ENCODE data around the gene MTHFD2L.

The MTHFD2L gene

GRCh38 chr4:74305000-74305399, 147.1 kb downstream of the MTHFD2L start:
- DNase-seq (ENCODE audit: low read depth in 2 of 2): no peak

GRCh38 chr4:74307170-74307569, 149.3 kb downstream of the MTHFD2L start:
- DNase-seq (ENCODE audit: low read depth in 2 of 2): no peak

GRCh38 chr4:74308215-74308614, 150.3 kb downstream of the MTHFD2L start, which contains the start of gene EPGN:
EPGN (plus strand) TSS chr4:74308470; CDS start chr4:74308534, 64 bp downstream.
- DNase-seq (ENCODE audit: low read depth in 2 of 2): no peak

- DNase-seq (ENCODE audit: low read depth in 2 of 2): no peak
Observed at GRCh38 chr4:74309223-74309622, 151.3 kb downstream of the MTHFD2L start.

- no peak for DNase-seq (ENCODE audit: low read depth in 2 of 2)
Observed at GRCh38 chr4:74311696-74312313, 153.9 kb downstream of the MTHFD2L start.

GRCh38 chr4:74314329-74314728, 156.4 kb downstream of the MTHFD2L start:
- DNase-seq (ENCODE audit: low read depth in 2 of 2): no peak

- DNase-seq (ENCODE audit: low read depth in 2 of 2): no peak
Observed at GRCh38 chr4:74314944-74315343, 157.0 kb downstream of the MTHFD2L start.

GRCh38 chr4:74315376-74315775, 157.5 kb downstream of the MTHFD2L start:
- no peak for DNase-seq (ENCODE audit: low read depth in 2 of 2)

GRCh38 chr4:74316397-74316796, 158.5 kb downstream of the MTHFD2L start:
- DNase-seq (ENCODE audit: low read depth in 2 of 2): no peak

GRCh38 chr4:74317616-74318246, 159.8 kb downstream of the MTHFD2L start:
- DNase-seq (ENCODE audit: low read depth in 2 of 2): no peak

GRCh38 chr4:74318276-74318675, 160.4 kb downstream of the MTHFD2L start:
- DNase-seq (ENCODE audit: low read depth in 2 of 2): no peak

GRCh38 chr4:74319470-74319869, 161.6 kb downstream of the MTHFD2L start:
- no peak for DNase-seq (ENCODE audit: low read depth in 2 of 2)

- DNase-seq (ENCODE audit: low read depth in 2 of 2): no peak
Observed at GRCh38 chr4:74320559-74321118, 162.7 kb downstream of the MTHFD2L start.

GRCh38 chr4:74322301-74322700, 164.4 kb downstream of the MTHFD2L start:
- no peak for DNase-seq (ENCODE audit: low read depth in 2 of 2)

GRCh38 chr4:74323663-74324062, 165.7 kb downstream of the MTHFD2L start:
- DNase-seq (ENCODE audit: low read depth in 2 of 2): no peak

GRCh38 chr4:74324262-74324661, 166.3 kb downstream of the MTHFD2L start:
- DNase-seq (ENCODE audit: low read depth in 2 of 2): no peak

- DNase-seq (ENCODE audit: low read depth in 2 of 2): no peak
Observed at GRCh38 chr4:74325886-74326285, 168.0 kb downstream of the MTHFD2L start.

- DNase-seq (ENCODE audit: low read depth in 2 of 2): no peak
Observed at GRCh38 chr4:74327762-74328161, 169.8 kb downstream of the MTHFD2L start.

- no peak for DNase-seq (ENCODE audit: low read depth in 2 of 2)
Observed at GRCh38 chr4:74328501-74328900, 170.6 kb downstream of the MTHFD2L start.

GRCh38 chr4:74329307-74329706, 171.4 kb downstream of the MTHFD2L start:
- DNase-seq (ENCODE audit: low read depth in 2 of 2): no peak

- no peak for DNase-seq (ENCODE audit: low read depth in 2 of 2)
Observed at GRCh38 chr4:74330295-74330750, 172.4 kb downstream of the MTHFD2L start.

GRCh38 chr4:74331252-74331651, 173.3 kb downstream of the MTHFD2L start:
- DNase-seq (ENCODE audit: low read depth in 2 of 2): no peak

- no peak for DNase-seq (ENCODE audit: low read depth in 2 of 2)
Observed at GRCh38 chr4:74331944-74332343, 174.0 kb downstream of the MTHFD2L start.
